SU-DHL-6 (cell line): ENCODE results near the gene AFF4.

Source experiments
- H2AFZ ChIP-seq: fragments of 200-600 bp; sonication (generic); 2 replicates; pipeline ENCODE4 v1.6.1; 2014; ENCODE audit warnings: low read depth, mild to moderate bottlenecking, moderate library complexity, mixed read lengths, antibody characterized with exemption, low read length; ENCODE audit not compliant: severe bottlenecking
- H3F3A ChIP-seq: fragments of 200-600 bp; shearing (Covaris generic); 2 replicates; pipeline ENCODE4 v1.6.0; 2016; ENCODE audit warnings: antibody characterized with exemption, mild to moderate bottlenecking; ENCODE audit not compliant: insufficient read depth
- H3K27ac ChIP-seq: fragments of 200-600 bp; sonication (generic); 2 replicates; pipeline ENCODE4 v1.5.1; 2016; ENCODE audit warnings: low read depth, mild to moderate bottlenecking, low read length, moderate library complexity, mixed read lengths
- H3K27me3 ChIP-seq: fragments of 200-600 bp; sonication (generic), shearing (Covaris generic); 2 replicates; pipeline ENCODE4 v1.6.0; 2014; ENCODE audit warnings: mild to moderate bottlenecking, low read length
- H3K36me3 ChIP-seq: fragments of 200-600 bp; sonication (generic); 2 replicates; pipeline ENCODE4 v1.6.1; 2014; ENCODE audit warnings: mild to moderate bottlenecking, low read length, mixed read lengths
- H3K4me2 ChIP-seq: fragments of 300-600, 200-600 bp; shearing (Covaris generic), sonication (generic); 2 replicates; pipeline ENCODE4 v1.6.0; 2014; ENCODE audit warnings: low read length, low read depth, mild to moderate bottlenecking; ENCODE audit not compliant: poor library complexity, severe bottlenecking
- H3K4me3 ChIP-seq: fragments of 200-600 bp; sonication (generic); 2 replicates; pipeline ENCODE4 v1.5.1; 2014; ENCODE audit warnings: antibody characterized with exemption, low read length, mild to moderate bottlenecking, mixed read lengths; ENCODE audit not compliant: insufficient read depth, poor library complexity, severe bottlenecking
- H3K79me2 ChIP-seq: fragments of 200-600 bp; sonication (generic); 2 replicates; pipeline ENCODE4 v1.6.1; 2014; ENCODE audit warnings: mild to moderate bottlenecking, low read length, moderate library complexity; ENCODE audit not compliant: insufficient read depth
- H3K9ac ChIP-seq: fragments of 200-600 bp; sonication (generic); 2 replicates; pipeline ENCODE4 v1.7.0; 2014; ENCODE audit warnings: mild to moderate bottlenecking, low read length
- H3K9me2 ChIP-seq: fragments of 200-600 bp; sonication (generic); replicated peaks from 2 replicates; pipeline ENCODE4 v1.6.1; 2014; ENCODE audit warnings: low read length; ENCODE audit not compliant: insufficient read depth
- H3K9me3 ChIP-seq: fragments of 200-600 bp; sonication (generic); 2 replicates; pipeline ENCODE4 v1.6.1; 2014; ENCODE audit warnings: low read length, mixed read lengths; ENCODE audit not compliant: insufficient read depth
- H4K20me1 ChIP-seq: fragments of 200-600 bp; sonication (generic); 2 replicates; pipeline ENCODE4 v1.6.1; 2014; ENCODE audit warnings: low read depth, mild to moderate bottlenecking, antibody characterized with exemption, low read length, moderate library complexity, mixed read lengths
- EZH2phosphoT487 ChIP-seq: fragments of 200-600 bp; sonication (generic), shearing (Covaris generic); conservative IDR thresholded peaks from 2 replicates; pipeline ENCODE4 v1.6.1; 2018; ENCODE audit warnings: mild to moderate bottlenecking, antibody characterized with exemption, low read length, moderate library complexity, mixed read lengths
- TF ChIP-seq, protein P1 (sequence below): fragments of 200-600 bp; sonication (generic); IDR thresholded peaks from one replicate; pipeline ENCODE4 v1.5.1; 2017; ENCODE audit warnings: antibody characterized with exemption, mild to moderate bottlenecking, low read length, moderate library complexity; ENCODE audit not compliant: insufficient read depth, poor library complexity, severe bottlenecking

Gene AFF4

DNA sequence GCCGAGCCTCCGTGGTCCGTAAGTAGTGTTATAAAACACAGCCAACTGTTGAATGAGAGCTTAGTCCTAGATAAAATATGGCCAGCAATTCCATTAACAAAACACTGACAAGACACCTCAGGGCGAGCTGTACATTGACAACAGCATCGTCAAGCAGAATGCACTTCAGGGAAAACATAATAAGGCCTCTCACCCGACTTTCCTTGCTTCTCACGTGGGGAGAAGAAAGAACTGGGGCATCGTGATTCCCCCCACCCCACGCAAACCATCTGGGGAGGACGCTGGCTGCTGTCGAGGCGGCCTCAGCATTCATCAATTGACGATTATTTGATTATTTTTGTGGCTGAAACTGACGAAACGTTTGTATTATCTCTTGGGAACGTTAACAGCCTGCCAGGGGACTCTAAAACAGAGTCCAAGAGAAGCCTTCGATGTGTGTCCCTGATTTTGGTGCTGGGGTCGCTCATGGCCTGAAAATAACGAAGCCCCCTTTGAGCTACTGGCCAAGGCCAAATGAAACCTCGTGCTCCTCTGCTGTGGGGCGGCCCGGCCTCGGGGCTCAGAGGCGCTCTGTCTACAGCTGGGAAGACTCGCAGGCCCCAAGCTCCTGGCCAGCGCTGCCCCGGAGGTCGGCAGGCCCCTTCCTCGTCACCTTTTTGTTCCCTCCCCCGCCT, 97.6 kb downstream of the AFF4 start:
- peak overlapping the region; percentile 93 for H2AFZ ChIP-seq
- no peaks in the 10 kb centered on the region for H3K9me2 ChIP-seq
- H3F3A ChIP-seq = peaks cover 1% of the 10 kb centered on the region; the same call in 1 of the 2 replicates
- peaks cover 13% of the 10 kb centered on the region for H3K79me2 ChIP-seq
- no peak for TF ChIP-seq EZH2phosphoT487
- TF ChIP-seq, protein P1, sequence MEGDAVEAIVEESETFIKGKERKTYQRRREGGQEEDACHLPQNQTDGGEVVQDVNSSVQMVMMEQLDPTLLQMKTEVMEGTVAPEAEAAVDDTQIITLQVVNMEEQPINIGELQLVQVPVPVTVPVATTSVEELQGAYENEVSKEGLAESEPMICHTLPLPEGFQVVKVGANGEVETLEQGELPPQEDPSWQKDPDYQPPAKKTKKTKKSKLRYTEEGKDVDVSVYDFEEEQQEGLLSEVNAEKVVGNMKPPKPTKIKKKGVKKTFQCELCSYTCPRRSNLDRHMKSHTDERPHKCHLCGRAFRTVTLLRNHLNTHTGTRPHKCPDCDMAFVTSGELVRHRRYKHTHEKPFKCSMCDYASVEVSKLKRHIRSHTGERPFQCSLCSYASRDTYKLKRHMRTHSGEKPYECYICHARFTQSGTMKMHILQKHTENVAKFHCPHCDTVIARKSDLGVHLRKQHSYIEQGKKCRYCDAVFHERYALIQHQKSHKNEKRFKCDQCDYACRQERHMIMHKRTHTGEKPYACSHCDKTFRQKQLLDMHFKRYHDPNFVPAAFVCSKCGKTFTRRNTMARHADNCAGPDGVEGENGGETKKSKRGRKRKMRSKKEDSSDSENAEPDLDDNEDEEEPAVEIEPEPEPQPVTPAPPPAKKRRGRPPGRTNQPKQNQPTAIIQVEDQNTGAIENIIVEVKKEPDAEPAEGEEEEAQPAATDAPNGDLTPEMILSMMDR = no peak
- H3K9me3 ChIP-seq = no peaks in the 10 kb centered on the region
- peak overlapping the region; percentile 96 for H3K4me3 ChIP-seq
- no peak overlapping the region for H3K27ac ChIP-seq
- H3K36me3 ChIP-seq = 0 out of 2 replicates have a peak, but pooled peaks cover 2% of the 10 kb centered on the region
- no peaks in the 10 kb centered on the region for H4K20me1 ChIP-seq
- H3K27me3 ChIP-seq = no peaks in the 10 kb centered on the region
- H3K9ac ChIP-seq = peak overlapping the region; percentile 93
- peak overlapping the region; percentile 88 for H3K4me2 ChIP-seq

DNA sequence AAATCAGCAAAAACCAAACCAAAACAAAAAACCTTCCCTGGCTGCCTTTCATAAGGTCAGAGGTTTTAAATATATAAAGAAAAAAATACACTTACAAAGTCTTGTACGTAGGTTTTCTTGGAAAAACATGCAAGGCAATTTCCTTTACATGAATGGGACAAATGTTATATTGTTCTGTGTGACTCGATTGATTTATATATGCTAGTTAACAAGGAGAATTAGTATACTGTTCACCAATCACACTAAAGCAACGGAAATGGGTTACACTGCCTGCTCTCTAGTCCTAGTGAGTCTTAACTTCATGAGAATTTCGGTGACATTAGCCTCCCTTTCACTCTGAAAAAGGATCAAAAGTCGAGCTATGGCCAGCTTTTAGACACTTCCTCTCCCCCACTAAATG, 102.7 kb downstream of the AFF4 start:
- TF ChIP-seq, protein P1 = no peak
- no peak for TF ChIP-seq EZH2phosphoT487

DNA sequence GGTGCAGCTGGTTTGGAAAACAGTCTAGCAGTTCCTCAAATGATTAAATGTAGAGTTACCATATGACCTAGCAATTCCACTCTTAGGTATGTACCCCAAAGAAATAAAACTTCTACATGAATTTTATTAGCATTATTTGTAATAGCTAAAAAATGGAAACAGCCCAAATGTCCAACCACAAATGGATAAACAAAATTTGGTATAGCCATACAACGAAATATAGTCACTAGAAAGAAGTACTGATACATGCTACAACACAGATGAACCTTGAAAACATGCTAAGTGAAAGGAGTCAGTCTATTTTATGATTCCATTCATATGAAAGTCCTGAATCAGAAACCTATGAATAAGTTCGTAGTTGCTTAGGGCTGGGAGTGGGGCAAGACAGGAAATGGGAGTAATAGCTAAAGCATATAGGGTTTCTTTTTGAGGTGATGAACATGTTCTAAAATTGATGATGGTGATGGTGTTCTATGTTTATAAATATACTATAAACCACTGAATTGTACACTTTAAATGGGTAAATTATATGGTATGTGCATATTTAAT, 103.5 kb downstream of the AFF4 start:
- Histone ChIP-seq H3K9me3 (no peaks in the 10 kb centered on the region), H3K27ac (no peak overlapping the region), H3K4me2 (no peak overlapping the region), H3K9ac (no peak overlapping the region), H3K36me3 (no peaks in the 10 kb centered on the region), H2AFZ (no peak overlapping the region), H3K4me3 (no peak overlapping the region), H3F3A (no peaks in the 10 kb centered on the region; the same call in 1 of the 2 replicates), H3K9me2 (no peaks in the 10 kb centered on the region), H4K20me1 (no peaks in the 10 kb centered on the region), H3K27me3 (no peaks in the 10 kb centered on the region), H3K79me2 (no peaks in the 10 kb centered on the region)
- TF ChIP-seq, protein P1 = no peak
- no peak for TF ChIP-seq EZH2phosphoT487

More for the DNA sequence above, 102.7 kb downstream of the AFF4 start:
- Histone ChIP-seq H3K9me3 (no peaks in the 10 kb centered on the region), H4K20me1 (no peaks in the 10 kb centered on the region), H3K27ac (no peak overlapping the region), H3K36me3 (no peaks in the 10 kb centered on the region), H3K4me2 (no peak overlapping the region), H3F3A (no peaks in the 10 kb centered on the region; the same call in 1 of the 2 replicates), H3K9me2 (no peaks in the 10 kb centered on the region), H3K79me2 (no peaks in the 10 kb centered on the region), H3K9ac (no peak overlapping the region), H2AFZ (no peak overlapping the region), H3K27me3 (no peaks in the 10 kb centered on the region), H3K4me3 (no peak overlapping the region)
